Amniotic epithelial cell (primary cell): ENCODE data around the gene UBE2G1.
"Not testable (repeated sequence)": the region's sequence is repeated elsewhere in the genome, so short reads cannot be mapped to it uniquely, and the experiment has no call there.

ENCODE experiments used
- DNase-seq: peaks from one replicate; pipeline ENCODE4 v3.0.0-alpha.2; 2010; ENCODE audit warnings: low read depth

The UBE2G1 gene

GRCh38 chr17:4366327-4367063 is at the start of gene UBE2G1:
Gene UBE2G1, minus strand, starts transcription at chr17:4366675. Its CDS starts 359 bp downstream, at chr17:4366316.
- DNase-seq, result peak; percentile 93

- DNase-seq, result peak; percentile 78
Observed at GRCh38 chr17:4412933-4413831, 46.7 kb upstream of the UBE2G1 start.

- no peak for DNase-seq
Observed at GRCh38 chr17:4411201-4411600, 44.7 kb upstream of the UBE2G1 start.

- no peak for DNase-seq
Observed at GRCh38 chr17:4409659-4410058, 43.2 kb upstream of the UBE2G1 start.

- DNase-seq, result peak; percentile 29
Observed at GRCh38 chr17:4407851-4408250, 41.4 kb upstream of the UBE2G1 start.

- peak; percentile 63 for DNase-seq
Observed at GRCh38 chr17:4407216-4407615, 40.7 kb upstream of the UBE2G1 start.

GRCh38 chr17:4406386-4406785 is 39.9 kb upstream of the UBE2G1 start:
- no peak for DNase-seq

GRCh38 chr17:4405699-4406098 is 39.2 kb upstream of the UBE2G1 start:
- no peak for DNase-seq

GRCh38 chr17:4405038-4405669 is 38.7 kb upstream of the UBE2G1 start:
- DNase-seq, result no peak

- DNase-seq, result no peak
Observed at GRCh38 chr17:4397840-4398239, 31.4 kb upstream of the UBE2G1 start.

GRCh38 chr17:4395111-4395478 is 28.6 kb upstream of the UBE2G1 start:
- no peak for DNase-seq

- DNase-seq, result no peak
Observed at GRCh38 chr17:4394208-4395110, 28.0 kb upstream of the UBE2G1 start.

GRCh38 chr17:4393806-4394205 is 27.3 kb upstream of the UBE2G1 start:
- DNase-seq, result no peak

- no peak for DNase-seq
Observed at GRCh38 chr17:4389079-4389478, 22.6 kb upstream of the UBE2G1 start.

GRCh38 chr17:4387137-4387536 is 20.7 kb upstream of the UBE2G1 start:
- no peak for DNase-seq

- no peak for DNase-seq
Observed at GRCh38 chr17:4386406-4386805, 19.9 kb upstream of the UBE2G1 start.

GRCh38 chr17:4381690-4382671 is 15.5 kb upstream of the UBE2G1 start:
- no peak for DNase-seq

- no peak for DNase-seq
Observed at GRCh38 chr17:4378626-4379025, 12.2 kb upstream of the UBE2G1 start.

- DNase-seq, result not testable (repeated sequence)
Observed at GRCh38 chr17:4377247-4377646, 10.8 kb upstream of the UBE2G1 start.

- not testable (repeated sequence) for DNase-seq
Observed at GRCh38 chr17:4375796-4376440, 9.4 kb upstream of the UBE2G1 start.
